ENCODE data around the gene TRMT10B. TPM values are rescaled to one million over a fixed set of nuclear protein-coding genes. Genes with fewer than 3 reads are reported as not detected.
"Not testable (repeated sequence)": the region's sequence is repeated elsewhere in the genome, so short reads cannot be mapped to it uniquely, and the experiment has no call there.

Gene TRMT10B
- total RNA-seq, 1 donor from 2014 or later = 2.1 TPM

- Histone ChIP-seq H3K27ac (ENCODE audit: low read depth, low read length) (no peak overlapping the region), H3K9ac (ENCODE audit: low read depth in 1 of 3, low read length in 3 of 3) (no peak overlapping the region), H3K4me3 (ENCODE audit: low read length in 3 of 3) (no peak overlapping the region), H3K4me1 (ENCODE audit: control insufficient read depth in 3 of 3, insufficient read depth in 3 of 3, low read length in 3 of 3) (no peaks in the 10 kb centered on the region), H3K27me3 (ENCODE audit: control insufficient read depth in 3 of 3, insufficient read depth in 3 of 3, low read length in 3 of 3) (no peaks in the 10 kb centered on the region), H3K36me3 (ENCODE audit: control insufficient read depth in 3 of 3, insufficient read depth in 3 of 3, low read length in 3 of 3) (no peaks in the 10 kb centered on the region), H3K9me3 (ENCODE audit: control insufficient read depth in 3 of 3, low read length in 3 of 3) (no peaks in the 10 kb centered on the region)
Measured at GRCh38 chr9:37812773-37813379, 59.3 kb downstream of the TRMT10B start.

GRCh38 chr9:37818849-37819248 lies 65.2 kb downstream of the TRMT10B start:
- Histone ChIP-seq H3K27ac (ENCODE audit: low read depth, low read length) (no peak overlapping the region), H3K4me1 (ENCODE audit: control insufficient read depth in 3 of 3, insufficient read depth in 3 of 3, low read length in 3 of 3) (no peaks in the 10 kb centered on the region), H3K27me3 (ENCODE audit: control insufficient read depth in 3 of 3, insufficient read depth in 3 of 3, low read length in 3 of 3) (no peaks in the 10 kb centered on the region), H3K9ac (ENCODE audit: low read depth in 1 of 3, low read length in 3 of 3) (no peak overlapping the region), H3K36me3 (ENCODE audit: control insufficient read depth in 3 of 3, insufficient read depth in 3 of 3, low read length in 3 of 3) (peaks cover 0 to 5% (median 3%) of the 10 kb centered on the region in 3 donors), H3K4me3 (ENCODE audit: low read length in 3 of 3) (no peak overlapping the region), H3K9me3 (ENCODE audit: control insufficient read depth in 3 of 3, low read length in 3 of 3) (no peaks in the 10 kb centered on the region)

GRCh38 chr9:37820142-37820541 lies 66.5 kb downstream of the TRMT10B start:
- Histone ChIP-seq H3K27ac (ENCODE audit: low read depth, low read length) (no peak overlapping the region), H3K27me3 (ENCODE audit: control insufficient read depth in 3 of 3, insufficient read depth in 3 of 3, low read length in 3 of 3) (no peaks in the 10 kb centered on the region), H3K9ac (ENCODE audit: low read depth in 1 of 3, low read length in 3 of 3) (no peak overlapping the region), H3K36me3 (ENCODE audit: control insufficient read depth in 3 of 3, insufficient read depth in 3 of 3, low read length in 3 of 3) (peaks cover 0 to 11% (median 7%) of the 10 kb centered on the region in 3 donors), H3K9me3 (ENCODE audit: control insufficient read depth in 3 of 3, low read length in 3 of 3) (no peaks in the 10 kb centered on the region), H3K4me1 (ENCODE audit: control insufficient read depth in 3 of 3, insufficient read depth in 3 of 3, low read length in 3 of 3) (no peaks in the 10 kb centered on the region), H3K4me3 (ENCODE audit: low read length in 3 of 3) (no peak overlapping the region)

GRCh38 chr9:37825174-37825573 lies 71.6 kb downstream of the TRMT10B start:
- H3K9me3 ChIP-seq (ENCODE audit: control insufficient read depth in 3 of 3, low read length in 3 of 3); H3K4me1 ChIP-seq (ENCODE audit: control insufficient read depth in 3 of 3, insufficient read depth in 3 of 3, low read length in 3 of 3); H3K9ac ChIP-seq (ENCODE audit: low read depth in 1 of 3, low read length in 3 of 3); H3K27ac ChIP-seq (ENCODE audit: low read depth, low read length); H3K4me3 ChIP-seq (ENCODE audit: low read length in 3 of 3); H3K27me3 ChIP-seq (ENCODE audit: control insufficient read depth in 3 of 3, insufficient read depth in 3 of 3, low read length in 3 of 3): not testable (repeated sequence)
- H3K36me3 ChIP-seq (ENCODE audit: control insufficient read depth in 3 of 3, insufficient read depth in 3 of 3, low read length in 3 of 3) = peaks cover 3 to 17% (median 16%) of the 10 kb centered on the region in 3 donors

- peaks cover 3 to 14% (median 14%) of the 10 kb centered on the region in 3 donors for H3K36me3 ChIP-seq (ENCODE audit: control insufficient read depth in 3 of 3, insufficient read depth in 3 of 3, low read length in 3 of 3)
- H3K27me3 ChIP-seq (ENCODE audit: control insufficient read depth in 3 of 3, insufficient read depth in 3 of 3, low read length in 3 of 3) = no peaks in the 10 kb centered on the region
- H3K9ac ChIP-seq (ENCODE audit: low read depth in 1 of 3, low read length in 3 of 3) = no peak overlapping the region
- H3K9me3 ChIP-seq (ENCODE audit: control insufficient read depth in 3 of 3, low read length in 3 of 3) = no peaks in the 10 kb centered on the region
- no peak overlapping the region for H3K27ac ChIP-seq (ENCODE audit: low read depth, low read length)
- H3K4me1 ChIP-seq (ENCODE audit: control insufficient read depth in 3 of 3, insufficient read depth in 3 of 3, low read length in 3 of 3) = peaks cover 0 to 3% (median 0%) of the 10 kb centered on the region in 3 donors
- no peak overlapping the region for H3K4me3 ChIP-seq (ENCODE audit: low read length in 3 of 3)
Measured at GRCh38 chr9:37827483-37828165, 74.0 kb downstream of the TRMT10B start.

Other genes with a start within 250 kb of the TRMT10B start
- 18.3 TPM for gene FBXO10, start 177.4 kb upstream of the TRMT10B start, total RNA-seq
- gene TOMM5, start 161.2 kb upstream of the TRMT10B start, total RNA-seq = 72.0 TPM
- 6.3 TPM for gene FRMPD1, start 102.9 kb upstream of the TRMT10B start, total RNA-seq
- gene EXOSC3, start 31.3 kb downstream of the TRMT10B start, total RNA-seq = 26.1 TPM
- gene DCAF10, start 47.0 kb downstream of the TRMT10B start, total RNA-seq = 13.6 TPM
- 26.6 TPM for gene SLC25A51, start 150.3 kb downstream of the TRMT10B start, total RNA-seq

Measured in skeletal muscle tissue (tissue), 4 donors.